H9 (cell line): ENCODE data around the gene YKT6. TPM values are rescaled to one million over a fixed set of nuclear protein-coding genes. Genes with fewer than 3 reads are reported as not detected.

Experiments
- DNase-seq: peaks from one replicate; pipeline ENCODE4 v3.0.0-alpha.2; 2017
- H2AFZ ChIP-seq: one replicate; pipeline ENCODE4 v1.6.1; 2013; ENCODE audit warnings: mild to moderate bottlenecking, low read length, control low read depth, moderate library complexity
- H2AK5ac ChIP-seq: 2 replicates; pipeline ENCODE4 v1.6.1; 2013; ENCODE audit warnings: low read length, control low read depth, mixed read lengths; ENCODE audit not compliant: insufficient read length
- H2BK120ac ChIP-seq: one replicate; pipeline ENCODE4 v1.6.1; 2013; ENCODE audit warnings: low read depth, mild to moderate bottlenecking, low read length, control low read depth, inconsistent platforms; ENCODE audit not compliant: poor library complexity, severe bottlenecking
- H2BK12ac ChIP-seq: 2 replicates; pipeline ENCODE4 v1.6.1; 2013; ENCODE audit warnings: low read length, control low read depth, mixed read lengths, low read depth; ENCODE audit not compliant: insufficient read length
- H2BK15ac ChIP-seq: 2 replicates; pipeline ENCODE4 v1.6.1; 2013; ENCODE audit warnings: low read depth, low read length, control low read depth
- H2BK20ac ChIP-seq: one replicate; pipeline ENCODE4 v1.6.1; 2013; ENCODE audit warnings: low read depth, mild to moderate bottlenecking, low read length, control low read depth, inconsistent platforms; ENCODE audit not compliant: poor library complexity, severe bottlenecking
- H2BK5ac ChIP-seq: 2 replicates; pipeline ENCODE4 v1.6.1; 2013; ENCODE audit warnings: low read length, control low read depth, mixed read lengths; ENCODE audit not compliant: insufficient read length
- H3K14ac ChIP-seq: 2 replicates; pipeline ENCODE4 v1.6.1; 2013; ENCODE audit warnings: low read length, control low read depth; ENCODE audit not compliant: insufficient read depth
- H3K18ac ChIP-seq: 2 replicates; pipeline ENCODE4 v1.6.1; 2013; ENCODE audit warnings: low read depth, mild to moderate bottlenecking, mixed read lengths, low read length, control low read depth; ENCODE audit not compliant: insufficient read length
- H3K23ac ChIP-seq: 2 replicates; pipeline ENCODE4 v1.6.1; 2013; ENCODE audit warnings: low read length, control low read depth, mixed read lengths, low read depth; ENCODE audit not compliant: insufficient read length
- H3K23me2 ChIP-seq: 2 replicates; pipeline ENCODE4 v1.6.1; 2013; ENCODE audit warnings: low read depth, mild to moderate bottlenecking, mixed read lengths, low read length, control low read depth; ENCODE audit not compliant: insufficient read length, poor library complexity, severe bottlenecking
- H3K27ac ChIP-seq: 2 replicates; pipeline ENCODE4 v1.5.1; 2013; ENCODE audit warnings: low read length, control low read depth, mixed read lengths, low read depth; ENCODE audit not compliant: insufficient read length
- H3K27me3 ChIP-seq: 2 replicates; pipeline ENCODE4 v1.6.1; 2013; ENCODE audit warnings: low read length, control low read depth, inconsistent platforms; ENCODE audit not compliant: insufficient read depth
- H3K4ac ChIP-seq: 2 replicates; pipeline ENCODE4 v1.6.1; 2013; ENCODE audit warnings: low read depth, mild to moderate bottlenecking, control low read depth, inconsistent platforms, low read length, moderate library complexity
- H3K4me1 ChIP-seq: 2 replicates; pipeline ENCODE4 v1.6.1; 2013; ENCODE audit warnings: low read length, control low read depth, inconsistent platforms; ENCODE audit not compliant: insufficient read depth
- H3K4me2 ChIP-seq: 2 replicates; pipeline ENCODE4 v1.6.1; 2013; ENCODE audit warnings: low read length, control low read depth, mixed read lengths; ENCODE audit not compliant: insufficient read length, insufficient read depth
- H3K56ac ChIP-seq: 2 replicates; pipeline ENCODE4 v1.6.1; 2013; ENCODE audit warnings: low read depth, mild to moderate bottlenecking, mixed read lengths, low read length, control low read depth; ENCODE audit not compliant: insufficient read length
- H3K79me1 ChIP-seq: 2 replicates; pipeline ENCODE4 v1.6.1; 2013; ENCODE audit warnings: low read depth, mild to moderate bottlenecking, moderate library complexity, low read length, control low read depth, inconsistent platforms; ENCODE audit not compliant: insufficient read depth, poor library complexity, severe bottlenecking
- H3K79me2 ChIP-seq: 2 replicates; pipeline ENCODE4 v1.6.1; 2013; ENCODE audit warnings: low read length, control low read depth, inconsistent platforms; ENCODE audit not compliant: insufficient read depth
- H3K9ac ChIP-seq: 2 replicates; pipeline ENCODE4 v1.6.1; 2013; ENCODE audit warnings: low read length, control low read depth, mixed read lengths; ENCODE audit not compliant: insufficient read length; ENCODE audit errors: extremely low read depth
- H3K9me3 ChIP-seq: one replicate; pipeline ENCODE4 v1.6.1; 2013; ENCODE audit warnings: low read depth, low read length, inconsistent platforms; ENCODE audit not compliant: control insufficient read depth
- H3T11ph ChIP-seq: one replicate; pipeline ENCODE4 v1.6.1; 2013; ENCODE audit warnings: mild to moderate bottlenecking, low read length, control low read depth, inconsistent platforms
- H4K20me1 ChIP-seq: one replicate; pipeline ENCODE4 v1.6.1; 2013; ENCODE audit not compliant: control insufficient read depth, insufficient read length, insufficient read depth
- H4K5ac ChIP-seq: 2 replicates; pipeline ENCODE4 v1.6.1; 2013; ENCODE audit warnings: low read depth, mild to moderate bottlenecking, mixed read lengths, low read length, control low read depth; ENCODE audit not compliant: insufficient read length
- H4K8ac ChIP-seq: replicated peaks from 2 replicates; pipeline ENCODE4 v1.6.1; 2013; ENCODE audit warnings: low read length, control low read depth, mixed read lengths, low read depth; ENCODE audit not compliant: insufficient read length
- H4K91ac ChIP-seq: 2 replicates; pipeline ENCODE4 v1.6.1; 2013; ENCODE audit warnings: low read depth, mild to moderate bottlenecking, moderate library complexity, mixed read lengths, low read length, control low read depth; ENCODE audit not compliant: insufficient read length
- H3K27ac Mint-ChIP-seq, 3 experiments: 2 replicates in 2 of 3; 3 replicates in 1 of 3; pipeline ENCODE4 v1.8.0; 2020 to 2021; ENCODE audit warnings: mixed read lengths in 3 of 3, mild to moderate bottlenecking in 1 of 3, moderate library complexity in 1 of 3
- H3K27me3 Mint-ChIP-seq: 2 replicates; pipeline ENCODE4 v1.8.0; 2021; ENCODE audit warnings: low read depth, mild to moderate bottlenecking, moderate library complexity, mixed read lengths
- H3K36me3 Mint-ChIP-seq, 3 experiments: 2 replicates in 2 of 3; 3 replicates in 1 of 3; pipeline ENCODE4 v1.8.0; 2020 to 2021; ENCODE audit warnings: low read depth in 3 of 3, mixed read lengths in 3 of 3; ENCODE audit not compliant: insufficient read depth in 1 of 3
- H3K4me1 Mint-ChIP-seq, 2 experiments: 2 replicates each; pipeline ENCODE4 v1.8.0; 2020; ENCODE audit warnings: mixed read lengths in 2 of 2
- H3K4me3 Mint-ChIP-seq, 2 experiments: 2 replicates in 1 of 2; 3 replicates in 1 of 2; pipeline ENCODE4 v1.8.0; 2020 to 2021; ENCODE audit warnings: mild to moderate bottlenecking in 2 of 2, mixed read lengths in 2 of 2, moderate library complexity in 1 of 2
- H3K9me3 Mint-ChIP-seq, 2 experiments: 2 replicates in 1 of 2; 3 replicates in 1 of 2; pipeline ENCODE4 v1.8.0; 2020; ENCODE audit warnings: mild to moderate bottlenecking in 2 of 2, mixed read lengths in 2 of 2, moderate library complexity in 1 of 2
- CTCF ChIP-seq: fragments of 200-600 bp; sonication (generic); conservative IDR thresholded peaks from 3 replicates; pipeline ENCODE4 v1.8.0; 2021; ENCODE audit warnings: antibody characterized with exemption, mild to moderate bottlenecking
- WGBS: extraction: QIAGEN DNeasy Blood & Tissue Kit; methylation state at CpG from one replicate; pipeline ENCODE4 v1.1.7; 2013; ENCODE audit warnings: missing lambda C conversion rate, low lambda C conversion rate, mixed read lengths; ENCODE audit not compliant: insufficient read length; ENCODE audit errors: extremely low coverage; 5-methylcytosine and 5-hydroxymethylcytosine counted together
- total RNA-seq: library from RNA; stranded (reverse); gene quantifications from 2 replicates; pipeline ENCODE4 v1.2.1, GENCODE V29; 2021

YKT6 gene
- total RNA-seq, 1 experiment from 2014 or later: 104 TPM

- Histone ChIP-seq H2BK5ac (no peak overlapping the region), H3K9ac (no peak overlapping the region), H2AK5ac (no peak overlapping the region), H4K5ac (no peak overlapping the region), H3K27ac (no peak overlapping the region), H2BK20ac (no peak overlapping the region), H2BK12ac (no peak overlapping the region), H3K9me3 (no peaks in the 10 kb centered on the region), H2BK120ac (no peak overlapping the region), H3K14ac (no peak overlapping the region), H3K23ac (no peak overlapping the region), H3K56ac (no peak overlapping the region), H3K23me2 (no peaks in the 10 kb centered on the region), H2AFZ (no peak overlapping the region), H3K79me2 (peaks cover 5% of the 10 kb centered on the region; the same call in 1 of the 2 replicates), H3K4me1 (no peaks in the 10 kb centered on the region), H2BK15ac (no peak overlapping the region), H3K27me3 (no peaks in the 10 kb centered on the region), H3K4ac (no peak overlapping the region), H4K8ac (no peak overlapping the region), H3K4me2 (no peak overlapping the region), H3T11ph (no peak overlapping the region), H3K79me1 (peaks cover 3% of the 10 kb centered on the region), H4K91ac (no peak overlapping the region), H4K20me1 (no peaks in the 10 kb centered on the region), H3K18ac (no peak overlapping the region)
- H3K4me1 Mint-ChIP-seq: peaks cover 0 to 6% of the 10 kb centered on the region in 2 experiments; a peak in 2 of 4 replicates
- H3K27ac Mint-ChIP-seq: no peak overlapping the region
- WGBS: no CpG with 5 or more reads among the region's 7 CpGs
- TF ChIP-seq CTCF: no peak
- no peaks in the 10 kb centered on the region for H3K27me3 Mint-ChIP-seq
- peaks cover 38 to 73% (median 72%) of the 10 kb centered on the region in 3 experiments for H3K36me3 Mint-ChIP-seq
- H3K9me3 Mint-ChIP-seq: no peaks in the 10 kb centered on the region
- H3K4me3 Mint-ChIP-seq: no peak overlapping the region
- DNase-seq: no peak
Observed at GRCh38 chr7:44208085-44208484, 7.3 kb downstream of the YKT6 start.
